Measurements from ENCODE around the gene SHROOM3. TPM values are rescaled to one million over a fixed set of nuclear protein-coding genes. Genes with fewer than 3 reads are reported as not detected.

The SHROOM3 gene
- total RNA-seq, 1 experiment from 2014 or later = 27.6 TPM

DNA sequence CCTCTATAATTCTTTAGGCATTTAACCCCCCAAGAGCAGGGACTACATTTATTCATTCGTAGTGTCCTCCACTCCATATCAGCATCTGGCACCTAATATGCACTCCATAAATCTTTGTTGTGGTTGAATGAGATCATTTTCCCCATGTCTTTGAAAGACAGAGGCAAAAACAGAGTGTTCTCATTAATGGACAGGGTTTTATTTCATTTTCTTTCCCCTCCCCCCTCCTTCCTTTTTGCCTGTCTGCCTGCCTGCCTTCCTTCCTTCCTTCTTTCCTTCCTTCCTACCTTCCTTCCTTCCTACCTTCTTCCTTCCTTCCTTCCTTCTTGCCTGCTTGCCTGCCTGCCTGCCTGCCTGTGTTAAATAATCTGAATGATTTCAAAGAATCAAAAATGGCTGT, 83.2 kb downstream of the SHROOM3 start:
- Histone ChIP-seq H2BK5ac (ENCODE audit: insufficient read length, low read length) (no peak overlapping the region), H3K79me2 (ENCODE audit: insufficient read depth, low read length) (no peaks in the 10 kb centered on the region), H4K5ac (ENCODE audit: insufficient read length, low read depth, low read length) (no peak overlapping the region), H3K9me3 (ENCODE audit: control insufficient read depth, low read depth, low read length) (no peaks in the 10 kb centered on the region), H3K14ac (ENCODE audit: insufficient read depth, low read length) (no peak overlapping the region), H3K23me2 (ENCODE audit: insufficient read length, low read depth, low read length, poor library complexity, severe bottlenecking) (no peaks in the 10 kb centered on the region), H3K9ac (ENCODE audit: extremely low read depth, insufficient read length, low read length) (no peak overlapping the region), H3T11ph (ENCODE audit: low read length) (no peak overlapping the region), H4K20me1 (ENCODE audit: control insufficient read depth, insufficient read depth, insufficient read length) (no peaks in the 10 kb centered on the region), H4K8ac (replicated peaks; ENCODE audit: insufficient read length, low read depth, low read length) (no peak overlapping the region), H3K18ac (ENCODE audit: insufficient read length, low read depth, low read length) (no peak overlapping the region), H2BK20ac (ENCODE audit: low read depth, low read length, poor library complexity, severe bottlenecking) (no peak overlapping the region), H3K23ac (ENCODE audit: insufficient read length, low read depth, low read length) (no peak overlapping the region), H3K27me3 (ENCODE audit: insufficient read depth, low read length) (no peaks in the 10 kb centered on the region), H3K4me1 (ENCODE audit: insufficient read depth, low read length) (no peaks in the 10 kb centered on the region), H4K91ac (ENCODE audit: insufficient read length, low read depth, low read length) (no peak overlapping the region), H3K4me2 (ENCODE audit: insufficient read depth, insufficient read length, low read length) (no peak overlapping the region), H2AK5ac (ENCODE audit: insufficient read length, low read length) (no peak overlapping the region), H3K56ac (ENCODE audit: insufficient read length, low read depth, low read length) (no peak overlapping the region), H2BK15ac (ENCODE audit: low read depth, low read length) (no peak overlapping the region), H3K4ac (ENCODE audit: low read depth, low read length) (no peak overlapping the region), H2AFZ (ENCODE audit: low read length) (no peak overlapping the region), H3K79me1 (ENCODE audit: insufficient read depth, low read depth, low read length, poor library complexity, severe bottlenecking) (no peaks in the 10 kb centered on the region), H2BK120ac (ENCODE audit: low read depth, low read length, poor library complexity, severe bottlenecking) (no peak overlapping the region), H3K27ac (ENCODE audit: insufficient read length, low read depth, low read length) (no peak overlapping the region), H2BK12ac (ENCODE audit: insufficient read length, low read depth, low read length) (no peak overlapping the region)
- Mint-ChIP-seq H3K36me3 (ENCODE audit: insufficient read depth in 1 of 3, low read depth in 3 of 3) (peaks cover 2 to 11% (median 4%) of the 10 kb centered on the region in 3 experiments; a peak in 5 of 7 replicates), H3K4me3 (no peak overlapping the region), H3K27ac (peak overlapping the region in 1 of 3 experiments; percentile 72; a peak in 1 of 7 replicates), H3K27me3 (ENCODE audit: low read depth) (no peaks in the 10 kb centered on the region), H3K4me1 (peaks cover 6 to 12% of the 10 kb centered on the region in 2 experiments), H3K9me3 (peaks cover 14 to 15% of the 10 kb centered on the region in 2 experiments; a peak in 4 of 5 replicates)
- WGBS (ENCODE audit: extremely low coverage, insufficient read length, low lambda C conversion rate) = no CpG with 5 or more reads among the region's 1 CpG
- TF ChIP-seq, protein P1, sequence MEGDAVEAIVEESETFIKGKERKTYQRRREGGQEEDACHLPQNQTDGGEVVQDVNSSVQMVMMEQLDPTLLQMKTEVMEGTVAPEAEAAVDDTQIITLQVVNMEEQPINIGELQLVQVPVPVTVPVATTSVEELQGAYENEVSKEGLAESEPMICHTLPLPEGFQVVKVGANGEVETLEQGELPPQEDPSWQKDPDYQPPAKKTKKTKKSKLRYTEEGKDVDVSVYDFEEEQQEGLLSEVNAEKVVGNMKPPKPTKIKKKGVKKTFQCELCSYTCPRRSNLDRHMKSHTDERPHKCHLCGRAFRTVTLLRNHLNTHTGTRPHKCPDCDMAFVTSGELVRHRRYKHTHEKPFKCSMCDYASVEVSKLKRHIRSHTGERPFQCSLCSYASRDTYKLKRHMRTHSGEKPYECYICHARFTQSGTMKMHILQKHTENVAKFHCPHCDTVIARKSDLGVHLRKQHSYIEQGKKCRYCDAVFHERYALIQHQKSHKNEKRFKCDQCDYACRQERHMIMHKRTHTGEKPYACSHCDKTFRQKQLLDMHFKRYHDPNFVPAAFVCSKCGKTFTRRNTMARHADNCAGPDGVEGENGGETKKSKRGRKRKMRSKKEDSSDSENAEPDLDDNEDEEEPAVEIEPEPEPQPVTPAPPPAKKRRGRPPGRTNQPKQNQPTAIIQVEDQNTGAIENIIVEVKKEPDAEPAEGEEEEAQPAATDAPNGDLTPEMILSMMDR (conservative IDR thresholded peaks at IDR 0.05) = no peak
- no peak for DNase-seq
